ENCODE measurements around the gene XAGE2. TPM values are rescaled to one million over a fixed set of nuclear protein-coding genes. Genes with fewer than 3 reads are reported as not detected.

XAGE2 gene
- total and polyA plus RNA-seq, 2 of the 8 experiments (the other 6 are each of a cell fraction or from before 2014, with no cell fraction given) = not detected

DNA sequence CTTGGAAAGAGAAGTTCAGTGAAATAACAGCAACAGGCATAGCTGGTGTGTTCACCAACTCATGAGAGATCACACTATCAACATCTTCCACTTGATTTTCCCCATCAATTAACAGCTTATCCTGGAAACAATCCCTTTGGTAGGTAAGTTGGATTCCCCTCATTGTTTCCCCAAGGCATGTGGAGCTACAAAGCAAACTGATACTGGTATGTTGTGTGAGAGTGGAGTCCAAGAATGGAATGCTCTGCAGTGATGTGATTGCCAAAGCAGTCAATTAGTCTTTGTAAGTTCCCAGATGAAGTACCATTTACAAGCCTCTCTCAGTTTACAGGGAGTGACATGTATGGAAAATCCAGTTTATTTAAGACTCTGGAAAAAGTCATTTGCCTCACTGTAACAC, 13.7 kb upstream of the XAGE2 start:
- H4K8ac ChIP-seq (ENCODE audit: extremely low read depth, insufficient read depth, low read length) = no peak overlapping the region
- peaks cover 0 to 4% (median 0%) of the 10 kb centered on the region in 4 experiments; a peak in 3 of 7 replicates for H3K4me1 ChIP-seq (replicated peaks in 1 of 4; ENCODE audit: control insufficient read depth in 3 of 4, insufficient read depth in 4 of 4, low read length in 3 of 4)
- H3K18ac ChIP-seq (ENCODE audit: extremely low read depth, low read length) = no peak overlapping the region
- H2BK20ac ChIP-seq (ENCODE audit: low read length) = no peak overlapping the region
- H2AFZ ChIP-seq (ENCODE audit: low read length) = no peak overlapping the region
- H3K36me3 ChIP-seq (ENCODE audit: control insufficient read depth in 2 of 4, insufficient read depth in 4 of 4, low read length in 3 of 4) = no peaks in the 10 kb centered on the region
- no peak overlapping the region for H3K4ac ChIP-seq (replicated peaks; ENCODE audit: insufficient read length, low read depth, low read length)
- H3K4me2 ChIP-seq (ENCODE audit: insufficient read depth in 1 of 2, low read depth in 2 of 2, low read length in 2 of 2) = no peak overlapping the region
- no peak for TF ChIP-seq TBP (IDR thresholded peaks at IDR 0.05; ENCODE audit: low read depth, low read length)
- TF ChIP-seq, protein P1, sequence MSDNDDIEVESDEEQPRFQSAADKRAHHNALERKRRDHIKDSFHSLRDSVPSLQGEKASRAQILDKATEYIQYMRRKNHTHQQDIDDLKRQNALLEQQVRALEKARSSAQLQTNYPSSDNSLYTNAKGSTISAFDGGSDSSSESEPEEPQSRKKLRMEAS (IDR thresholded peaks at IDR 0.05) = no peak
- TF ChIP-seq, protein P2, sequence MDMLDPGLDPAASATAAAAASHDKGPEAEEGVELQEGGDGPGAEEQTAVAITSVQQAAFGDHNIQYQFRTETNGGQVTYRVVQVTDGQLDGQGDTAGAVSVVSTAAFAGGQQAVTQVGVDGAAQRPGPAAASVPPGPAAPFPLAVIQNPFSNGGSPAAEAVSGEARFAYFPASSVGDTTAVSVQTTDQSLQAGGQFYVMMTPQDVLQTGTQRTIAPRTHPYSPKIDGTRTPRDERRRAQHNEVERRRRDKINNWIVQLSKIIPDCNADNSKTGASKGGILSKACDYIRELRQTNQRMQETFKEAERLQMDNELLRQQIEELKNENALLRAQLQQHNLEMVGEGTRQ (IDR thresholded peaks at IDR 0.05; ENCODE audit: low read length) = no peak
- no peak for TF ChIP-seq KDM5A (IDR thresholded peaks at IDR 0.05; ENCODE audit: low read length)
- TF ChIP-seq JUN (IDR thresholded peaks at IDR 0.05; ENCODE audit: low read depth, low read length) = no peak
- TF ChIP-seq, protein P3, sequence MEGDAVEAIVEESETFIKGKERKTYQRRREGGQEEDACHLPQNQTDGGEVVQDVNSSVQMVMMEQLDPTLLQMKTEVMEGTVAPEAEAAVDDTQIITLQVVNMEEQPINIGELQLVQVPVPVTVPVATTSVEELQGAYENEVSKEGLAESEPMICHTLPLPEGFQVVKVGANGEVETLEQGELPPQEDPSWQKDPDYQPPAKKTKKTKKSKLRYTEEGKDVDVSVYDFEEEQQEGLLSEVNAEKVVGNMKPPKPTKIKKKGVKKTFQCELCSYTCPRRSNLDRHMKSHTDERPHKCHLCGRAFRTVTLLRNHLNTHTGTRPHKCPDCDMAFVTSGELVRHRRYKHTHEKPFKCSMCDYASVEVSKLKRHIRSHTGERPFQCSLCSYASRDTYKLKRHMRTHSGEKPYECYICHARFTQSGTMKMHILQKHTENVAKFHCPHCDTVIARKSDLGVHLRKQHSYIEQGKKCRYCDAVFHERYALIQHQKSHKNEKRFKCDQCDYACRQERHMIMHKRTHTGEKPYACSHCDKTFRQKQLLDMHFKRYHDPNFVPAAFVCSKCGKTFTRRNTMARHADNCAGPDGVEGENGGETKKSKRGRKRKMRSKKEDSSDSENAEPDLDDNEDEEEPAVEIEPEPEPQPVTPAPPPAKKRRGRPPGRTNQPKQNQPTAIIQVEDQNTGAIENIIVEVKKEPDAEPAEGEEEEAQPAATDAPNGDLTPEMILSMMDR (IDR thresholded peaks at IDR 0.05; ENCODE audit: control extremely low read depth in 1 of 3, insufficient read depth in 1 of 3, low read depth in 1 of 3, low read length in 3 of 3) = no peak
- no peak for TF ChIP-seq CTBP2 (IDR thresholded peaks at IDR 0.05; ENCODE audit: borderline replicate concordance, insufficient read depth, insufficient read length, low read length)
- no peak for TF ChIP-seq TEAD4 (IDR thresholded peaks at IDR 0.05; ENCODE audit: low read depth, low read length)
- no peak for TF ChIP-seq CBX8 (IDR thresholded peaks at IDR 0.05; ENCODE audit: borderline replicate concordance, low read depth, low read length)
- TF ChIP-seq CEBPB (IDR thresholded peaks at IDR 0.05; ENCODE audit: low read depth, low read length) = no peak
- TF ChIP-seq EZH2 (IDR thresholded peaks at IDR 0.05; ENCODE audit: low read depth, low read length, severe bottlenecking) = no peak
- TF ChIP-seq ASH2L (IDR thresholded peaks at IDR 0.05; ENCODE audit: low read length) = no peak
- no peaks in the 10 kb centered on the region for H4K20me1 ChIP-seq (replicated peaks in 1 of 2; ENCODE audit: control insufficient read depth in 1 of 2, insufficient read depth in 2 of 2, low read length in 2 of 2)
- H2BK120ac ChIP-seq (replicated peaks; ENCODE audit: low read depth, low read length) = no peak overlapping the region
- no peak overlapping the region for H4K5ac ChIP-seq (ENCODE audit: insufficient read length, low read depth, low read length)
- no peak overlapping the region for H2AK5ac ChIP-seq (ENCODE audit: low read depth, low read length)
- H3K56ac ChIP-seq (replicated peaks; ENCODE audit: insufficient read length, low read depth, low read length) = no peak overlapping the region
- H3K79me2 ChIP-seq (ENCODE audit: control insufficient read depth in 1 of 2, insufficient read depth in 2 of 2, low read length in 2 of 2) = no peaks in the 10 kb centered on the region
- no peak overlapping the region for H3K4me3 ChIP-seq (ENCODE audit: extremely low read depth in 1 of 4, insufficient read depth in 2 of 4, low read depth in 3 of 4, low read length in 4 of 4)
- no peaks in the 10 kb centered on the region for H3K27me3 ChIP-seq (replicated peaks in 1 of 4; ENCODE audit: control insufficient read depth in 3 of 4, extremely low read depth in 1 of 4, insufficient read depth in 3 of 4, low read length in 3 of 4)
- no peak overlapping the region for H3K27ac ChIP-seq (ENCODE audit: low read depth, low read length)
- H2BK5ac ChIP-seq (ENCODE audit: low read depth, low read length) = no peak overlapping the region
- FAIRE-seq (no peak), DNase-seq (ENCODE audit: low read depth in 1 of 2, low spot score in 2 of 2) (no peak)
- no peak overlapping the region for H3K23ac ChIP-seq (ENCODE audit: insufficient read length)
- no peaks in the 10 kb centered on the region for H3K79me1 ChIP-seq (ENCODE audit: low read depth, low read length)
- H3K14ac ChIP-seq (ENCODE audit: insufficient read length) = no peak overlapping the region
- H3K9ac ChIP-seq (replicated peaks in 1 of 4; ENCODE audit: extremely low read depth in 1 of 4, low read depth in 3 of 4, low read length in 3 of 4) = no peak overlapping the region
- H3K23me2 ChIP-seq (ENCODE audit: low read depth, low read length) = no peaks in the 10 kb centered on the region
- H2BK15ac ChIP-seq (ENCODE audit: low read length) = no peak overlapping the region
- CTCF ChIA-PET (ENCODE audit: partially characterized antibody) = interaction anchor here (1.0 to 1.1 kb wide), 2 partner anchors 9 to 19 kb away, joined by 3 read pairs; no protein-coding TSS in a partner anchor
- POLR2A ChIA-PET (ENCODE audit: partially characterized antibody) = no interaction called here
- no peak overlapping the region for H2BK12ac ChIP-seq (ENCODE audit: low read depth, low read length)
- H3K9me3 ChIP-seq (ENCODE audit: insufficient read depth in 2 of 2, low read depth in 1 of 2, low read length in 1 of 2) = no peaks in the 10 kb centered on the region
- H4K91ac ChIP-seq (replicated peaks; ENCODE audit: insufficient read length, low read length) = no peak overlapping the region

Data from H1 (cell line).